Body of pancreas (tissue), 4 donors: ENCODE data around the gene PRMT2. TPM values are rescaled to one million over a fixed set of nuclear protein-coding genes. Genes with fewer than 3 reads are reported as not detected.

Experiments used
- ATAC-seq: fragments of 150-250 bp; one replicate; pipeline ENCODE4 v1.9.1; 2016
- DNase-seq, 4 donors: peaks; one replicate each; pipeline ENCODE4 v3.0.0-alpha.2; 2019
- H3K27ac ChIP-seq, 4 donors: fragments of 200-600 bp; sonication (generic); 1 replicate in 3 of 4; 2 replicates in 1 of 4; pipeline versions ENCODE4 v1.5.1 to v1.6.1; 2016 to 2019; ENCODE audit warnings: mild to moderate bottlenecking in 1 of 4, mixed read lengths in 1 of 4, moderate library complexity in 1 of 4
- H3K27me3 ChIP-seq, 2 donors: fragments of 200-600 bp; sonication (generic); one replicate each; pipeline ENCODE4 v1.6.0; 2016; ENCODE audit warnings: mild to moderate bottlenecking in 1 of 2
- H3K36me3 ChIP-seq, 2 donors: fragments of 200-600 bp; sonication (generic); replicated peaks in 1 of 2; 2 replicates each; pipeline ENCODE4 v1.5.1; 2016; ENCODE audit warnings: low read depth in 2 of 2; ENCODE audit not compliant: insufficient read depth in 1 of 2
- H3K4me1 ChIP-seq: fragments of 200-600 bp; sonication (generic); one replicate; pipeline ENCODE4 v1.6.0; 2016
- H3K4me3 ChIP-seq, 2 donors: fragments of 200-600 bp; sonication (generic); 1 replicate in 1 of 2; 2 replicates in 1 of 2; pipeline ENCODE4 v1.5.1; 2016 to 2019
- H3K9me3 ChIP-seq, 3 donors: fragments of 200-600 bp; sonication (generic); 1 replicate in 2 of 3; 2 replicates in 1 of 3; pipeline ENCODE4 v1.5.1; 2016
- POLR2A ChIP-seq, 3 donors: fragments of 450-650 bp; IDR thresholded peaks; one replicate each; pipeline ENCODE4 v1.6.1; 2016; ENCODE audit warnings: antibody characterized with exemption in 3 of 3, mild to moderate bottlenecking in 2 of 3
- WGBS, 2 donors: methylation state at CpG; one replicate each; pipeline ENCODE4 v1.1.5; 2017; 5-methylcytosine and 5-hydroxymethylcytosine counted together
- intact Hi-C: fragments of 100-400 bp; cut with DNase I; formaldehyde crosslinking; loops from one replicate; pipeline ENCODE4 v1.15.1; 2023
- total RNA-seq, 2 donors: library from RNA; depleted of rRNA; stranded (reverse); fragments of >200 nt; gene quantifications; one replicate each; pipeline ENCODE4 v1.1.0, GENCODE V29; 2016
- TF ChIP-seq, protein P1 (sequence below), 7 experiments: fragments of 450-650 bp in 4 of 7; fragments of 200-600 bp in 3 of 7; sonication (generic) in 3 of 7; IDR thresholded peaks; one replicate each; pipeline ENCODE4 v1.5.1; 2016 to 2019; ENCODE audit warnings: antibody characterized with exemption in 7 of 7

Gene PRMT2
- total RNA-seq, 2 donors from 2014 or later: 30.0 to 63.6 TPM

DNA sequence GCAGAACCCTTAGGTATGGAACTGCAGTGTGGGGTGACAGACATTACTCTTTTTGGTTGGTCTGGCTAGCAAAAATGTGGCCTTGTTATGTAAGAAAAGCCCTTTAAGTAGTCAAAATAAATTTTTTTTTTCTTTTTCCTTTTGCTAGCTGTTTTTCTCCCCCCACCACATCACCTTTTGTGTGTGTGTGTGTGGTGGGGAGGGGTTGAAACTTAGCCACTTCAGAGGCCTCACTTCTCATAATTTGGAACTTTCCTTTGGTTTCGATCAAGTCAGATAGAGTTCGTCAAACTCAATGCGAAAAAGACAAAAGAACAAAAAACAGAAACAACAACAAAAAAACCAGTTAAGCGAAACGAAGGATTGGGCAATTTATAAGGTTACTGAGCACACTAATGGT lies 1.9 kb upstream of the PRMT2 start:
- H3K27ac ChIP-seq: no peak overlapping the region
- H3K4me1 ChIP-seq: peaks cover 22% of the 10 kb centered on the region
- TF ChIP-seq, protein P1, sequence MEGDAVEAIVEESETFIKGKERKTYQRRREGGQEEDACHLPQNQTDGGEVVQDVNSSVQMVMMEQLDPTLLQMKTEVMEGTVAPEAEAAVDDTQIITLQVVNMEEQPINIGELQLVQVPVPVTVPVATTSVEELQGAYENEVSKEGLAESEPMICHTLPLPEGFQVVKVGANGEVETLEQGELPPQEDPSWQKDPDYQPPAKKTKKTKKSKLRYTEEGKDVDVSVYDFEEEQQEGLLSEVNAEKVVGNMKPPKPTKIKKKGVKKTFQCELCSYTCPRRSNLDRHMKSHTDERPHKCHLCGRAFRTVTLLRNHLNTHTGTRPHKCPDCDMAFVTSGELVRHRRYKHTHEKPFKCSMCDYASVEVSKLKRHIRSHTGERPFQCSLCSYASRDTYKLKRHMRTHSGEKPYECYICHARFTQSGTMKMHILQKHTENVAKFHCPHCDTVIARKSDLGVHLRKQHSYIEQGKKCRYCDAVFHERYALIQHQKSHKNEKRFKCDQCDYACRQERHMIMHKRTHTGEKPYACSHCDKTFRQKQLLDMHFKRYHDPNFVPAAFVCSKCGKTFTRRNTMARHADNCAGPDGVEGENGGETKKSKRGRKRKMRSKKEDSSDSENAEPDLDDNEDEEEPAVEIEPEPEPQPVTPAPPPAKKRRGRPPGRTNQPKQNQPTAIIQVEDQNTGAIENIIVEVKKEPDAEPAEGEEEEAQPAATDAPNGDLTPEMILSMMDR (IDR thresholded peaks at IDR 0.05): no peak
- TF ChIP-seq POLR2A (IDR thresholded peaks at IDR 0.05): no peak
- DNase-seq (no peak), ATAC-seq (no peak)
- WGBS, 2 donors: 88 to 97% methylated on average over 5 of the region's 5 CpGs
- no peaks in the 10 kb centered on the region for H3K36me3 ChIP-seq
- H3K27me3 ChIP-seq: no peaks in the 10 kb centered on the region
- H3K9me3 ChIP-seq: no peaks in the 10 kb centered on the region
- H3K4me3 ChIP-seq: no peak overlapping the region
- intact Hi-C loops: no loop called here

DNA sequence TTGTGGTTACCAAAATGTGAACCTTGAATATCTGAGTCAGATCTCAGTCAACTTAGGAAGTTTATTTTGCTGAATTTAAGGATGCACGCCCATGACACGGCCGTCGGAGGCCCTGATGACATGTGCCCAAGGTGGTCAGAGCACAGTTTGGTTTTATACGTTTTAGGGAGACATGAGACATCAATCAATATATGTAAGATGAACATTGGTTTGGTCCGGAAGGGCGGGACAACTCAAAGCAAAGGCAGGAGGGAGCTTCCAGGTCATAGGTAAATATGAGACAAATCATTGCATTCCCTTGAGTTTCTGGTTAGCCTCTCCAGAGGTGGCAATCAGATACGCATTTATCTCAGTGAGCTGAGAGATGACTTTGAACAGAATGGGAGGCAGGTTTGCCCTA lies 1.0 kb upstream of the PRMT2 start:
- Histone ChIP-seq H3K4me3 (no peak overlapping the region), H3K4me1 (peaks cover 22% of the 10 kb centered on the region), H3K36me3 (no peaks in the 10 kb centered on the region), H3K27ac (peak overlapping the region in 3 of 4 donors; percentile 91 to 99 (median 94)), H3K27me3 (no peaks in the 10 kb centered on the region), H3K9me3 (no peaks in the 10 kb centered on the region)
- TF ChIP-seq, protein P1 (IDR thresholded peaks at IDR 0.05): no peak
- no peak for TF ChIP-seq POLR2A (IDR thresholded peaks at IDR 0.05)
- WGBS, 2 donors: 84 to 91% methylated on average over 8 of the region's 8 CpGs
- intact Hi-C loops: no loop called here
- DNase-seq (no peak), ATAC-seq (no peak)

DNA sequence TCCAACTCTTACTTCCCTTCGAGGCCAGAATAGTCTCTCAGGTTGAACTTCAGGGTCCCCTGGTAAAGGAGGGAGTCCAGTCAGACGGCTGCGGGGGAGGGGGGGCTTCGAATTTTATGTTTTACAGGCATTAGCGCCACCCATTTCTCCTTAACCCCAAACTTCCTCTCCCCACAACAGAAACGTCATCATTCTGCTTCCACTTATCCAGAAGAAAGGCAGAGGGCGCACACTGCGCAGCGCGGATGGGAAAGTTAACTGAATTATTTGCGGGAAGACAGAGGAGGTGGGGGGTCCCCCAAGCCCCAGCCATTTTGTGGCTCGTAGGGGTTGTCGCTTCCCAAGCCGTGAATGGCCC lies 529 bp upstream of the PRMT2 start:
- H3K27me3 ChIP-seq: no peaks in the 10 kb centered on the region
- peaks cover 22% of the 10 kb centered on the region for H3K4me1 ChIP-seq
- no peak for TF ChIP-seq POLR2A (IDR thresholded peaks at IDR 0.05)
- TF ChIP-seq, protein P1 (IDR thresholded peaks at IDR 0.05): peak in 4 of 7 experiments; percentile 28 to 33 (median 29)
- peak overlapping the region; percentile 26 to 96 for H3K4me3 ChIP-seq
- H3K27ac ChIP-seq: peak overlapping the region; percentile 91 to 99 (median 94)
- no peaks in the 10 kb centered on the region for H3K36me3 ChIP-seq
- no peaks in the 10 kb centered on the region for H3K9me3 ChIP-seq
- ATAC-seq (peak; percentile 47), DNase-seq (peak in 1 of 4 donors; percentile 73)
- intact Hi-C loops: no loop called here
- 1 to 2% methylated on average over 10 to 14 of the region's 14 CpGs for WGBS, 2 donors

DNA sequence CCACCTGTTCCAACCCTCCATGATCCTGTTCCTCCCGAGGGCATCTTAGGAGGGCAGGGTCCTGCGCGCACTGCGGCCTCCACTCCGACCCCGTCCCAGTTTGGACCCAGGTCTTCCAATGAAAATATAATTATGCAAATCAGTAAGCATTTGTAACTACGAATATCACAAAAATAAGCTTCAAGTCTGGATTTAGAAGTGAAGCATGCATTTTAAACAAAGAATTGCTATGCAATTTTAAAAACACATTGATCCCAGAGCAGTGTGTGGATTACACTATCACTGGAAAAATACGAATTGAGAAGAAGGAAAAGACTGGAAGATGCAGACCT lies 673 bp downstream of the PRMT2 start:
- no peaks in the 10 kb centered on the region for H3K27me3 ChIP-seq
- H3K36me3 ChIP-seq: no peaks in the 10 kb centered on the region
- 2 to 3% methylated on average over 8 of the region's 8 CpGs for WGBS, 2 donors
- ATAC-seq: no peak
- no peak for TF ChIP-seq POLR2A (IDR thresholded peaks at IDR 0.05)
- TF ChIP-seq, protein P1 (IDR thresholded peaks at IDR 0.05): no peak
- DNase-seq: no peak
- H3K4me3 ChIP-seq: peak overlapping the region; percentile 87 to 96
- H3K4me1 ChIP-seq: peaks cover 22% of the 10 kb centered on the region
- H3K27ac ChIP-seq: peak overlapping the region; percentile 91 to 99 (median 94)
- H3K9me3 ChIP-seq: no peaks in the 10 kb centered on the region
- intact Hi-C loops: no loop called here

DNA sequence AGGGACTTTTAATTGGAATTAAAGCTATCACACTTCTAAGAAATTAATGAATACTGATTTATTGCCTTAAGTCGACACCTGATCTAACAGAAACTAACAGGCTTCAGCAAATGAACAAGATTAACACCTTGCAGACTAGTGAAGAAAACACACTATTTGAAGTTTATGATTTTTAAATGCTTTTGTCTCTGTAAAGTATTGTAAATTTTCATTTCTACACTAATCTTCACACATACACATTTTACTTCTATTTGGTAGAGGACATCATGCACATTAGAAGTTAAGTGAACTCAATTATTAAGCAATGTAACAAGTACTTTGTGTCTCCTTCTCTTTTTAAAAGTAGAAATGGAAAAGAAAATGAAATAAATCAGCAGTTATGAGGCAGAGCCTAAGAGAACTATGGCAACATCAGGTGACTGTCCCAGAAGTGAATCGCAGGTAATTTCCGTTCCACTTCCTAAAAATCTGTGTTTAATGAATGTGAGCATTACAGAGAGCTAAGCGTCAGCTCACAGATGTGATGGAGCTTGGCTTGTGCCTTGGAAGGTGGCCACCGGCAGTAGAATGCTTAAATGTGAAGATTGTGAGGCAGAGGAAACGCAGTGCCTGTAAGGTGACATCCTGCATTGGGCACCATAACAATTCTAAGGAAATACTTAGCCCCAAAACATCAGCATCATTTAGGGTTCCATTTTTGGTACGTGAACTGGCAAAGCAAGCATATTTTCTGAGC lies 1.2 kb downstream of the PRMT2 start:
- DNase-seq (no peak), ATAC-seq (no peak)
- no peak for TF ChIP-seq POLR2A (IDR thresholded peaks at IDR 0.05)
- TF ChIP-seq, protein P1 (IDR thresholded peaks at IDR 0.05): no peak
- H3K36me3 ChIP-seq: no peaks in the 10 kb centered on the region
- no peaks in the 10 kb centered on the region for H3K9me3 ChIP-seq
- intact Hi-C loops: no loop called here
- WGBS, 2 donors: 70 to 77% methylated on average over 7 of the region's 7 CpGs
- peak overlapping the region in 2 of 4 donors; percentile 91 to 99 for H3K27ac ChIP-seq
- H3K4me1 ChIP-seq: peaks cover 22% of the 10 kb centered on the region
- H3K4me3 ChIP-seq: peak overlapping the region; percentile 87 to 96
- no peaks in the 10 kb centered on the region for H3K27me3 ChIP-seq
